CD4-positive, alpha-beta T cell treated with Interleukin-4 for 1 hour (primary cell): ENCODE data around the gene RFXAP.

Experiments
- DNase-seq, 2 donors: peaks; one replicate each; pipeline ENCODE4 v3.0.0-alpha.2; 2020 to 2022

The RFXAP gene

GRCh38 chr13:36817996-36818803 lies 822 bp upstream of the RFXAP start:
- peak in 1 of 2 donors; percentile 1 for DNase-seq

- DNase-seq, result peak; percentile 20 to 38
Observed at GRCh38 chr13:36819739-36820090, 693 bp downstream of the RFXAP start.

- DNase-seq, result peak in 1 of 2 donors; percentile 16
Observed at GRCh38 chr13:36820222-36820621, 1.2 kb downstream of the RFXAP start.

GRCh38 chr13:36822785-36823184 lies 3.8 kb downstream of the RFXAP start:
- DNase-seq, result no peak

- DNase-seq, result no peak
Observed at GRCh38 chr13:36829753-36830152, 10.7 kb downstream of the RFXAP start.

- no peak for DNase-seq
Observed at GRCh38 chr13:36831291-36831690, 12.3 kb downstream of the RFXAP start.

- no peak for DNase-seq
Observed at GRCh38 chr13:36834299-36834698, 15.3 kb downstream of the RFXAP start.

GRCh38 chr13:36837354-36838092 lies 18.5 kb downstream of the RFXAP start:
- no peak for DNase-seq

GRCh38 chr13:36839281-36839680 lies 20.3 kb downstream of the RFXAP start:
- no peak for DNase-seq

- no peak for DNase-seq
Observed at GRCh38 chr13:36839981-36840380, 21.0 kb downstream of the RFXAP start.

GRCh38 chr13:36840718-36841250 lies 21.8 kb downstream of the RFXAP start:
- no peak for DNase-seq

- DNase-seq, result no peak
Observed at GRCh38 chr13:36841391-36841790, 22.4 kb downstream of the RFXAP start.

GRCh38 chr13:36847606-36848005 lies 28.6 kb downstream of the RFXAP start:
- DNase-seq, result no peak

- DNase-seq, result no peak
Observed at GRCh38 chr13:36848199-36848982, 29.4 kb downstream of the RFXAP start.

GRCh38 chr13:36850790-36851438 lies 31.9 kb downstream of the RFXAP start:
- no peak for DNase-seq

- no peak for DNase-seq
Observed at GRCh38 chr13:36857253-36857652, 38.2 kb downstream of the RFXAP start.

GRCh38 chr13:36858290-36858689 lies 39.3 kb downstream of the RFXAP start:
- DNase-seq, result peak in 1 of 2 donors; percentile 8

GRCh38 chr13:36859259-36859658 lies 40.2 kb downstream of the RFXAP start:
- no peak for DNase-seq

- DNase-seq, result no peak
Observed at GRCh38 chr13:36862002-36862685, 43.1 kb downstream of the RFXAP start.

- no peak for DNase-seq
Observed at GRCh38 chr13:36862722-36863121, 43.7 kb downstream of the RFXAP start.

GRCh38 chr13:36865265-36865664 lies 46.2 kb downstream of the RFXAP start:
- no peak for DNase-seq

GRCh38 chr13:36866232-36866631 lies 47.2 kb downstream of the RFXAP start:
- DNase-seq, result no peak
